SK-N-SH (cell line): ENCODE data around the gene ACTN4.

Experiments
- TAF1 ChIP-seq: IDR thresholded peaks from 2 replicates; pipeline ENCODE4 v1.6.1; 2012; ENCODE audit warnings: low read depth, mild to moderate bottlenecking, low read length, moderate library complexity, borderline replicate concordance
- YY1 ChIP-seq: IDR thresholded peaks from 2 replicates; pipeline ENCODE4 v1.4.0; 2012; ENCODE audit warnings: low read depth, mild to moderate bottlenecking

DNA sequence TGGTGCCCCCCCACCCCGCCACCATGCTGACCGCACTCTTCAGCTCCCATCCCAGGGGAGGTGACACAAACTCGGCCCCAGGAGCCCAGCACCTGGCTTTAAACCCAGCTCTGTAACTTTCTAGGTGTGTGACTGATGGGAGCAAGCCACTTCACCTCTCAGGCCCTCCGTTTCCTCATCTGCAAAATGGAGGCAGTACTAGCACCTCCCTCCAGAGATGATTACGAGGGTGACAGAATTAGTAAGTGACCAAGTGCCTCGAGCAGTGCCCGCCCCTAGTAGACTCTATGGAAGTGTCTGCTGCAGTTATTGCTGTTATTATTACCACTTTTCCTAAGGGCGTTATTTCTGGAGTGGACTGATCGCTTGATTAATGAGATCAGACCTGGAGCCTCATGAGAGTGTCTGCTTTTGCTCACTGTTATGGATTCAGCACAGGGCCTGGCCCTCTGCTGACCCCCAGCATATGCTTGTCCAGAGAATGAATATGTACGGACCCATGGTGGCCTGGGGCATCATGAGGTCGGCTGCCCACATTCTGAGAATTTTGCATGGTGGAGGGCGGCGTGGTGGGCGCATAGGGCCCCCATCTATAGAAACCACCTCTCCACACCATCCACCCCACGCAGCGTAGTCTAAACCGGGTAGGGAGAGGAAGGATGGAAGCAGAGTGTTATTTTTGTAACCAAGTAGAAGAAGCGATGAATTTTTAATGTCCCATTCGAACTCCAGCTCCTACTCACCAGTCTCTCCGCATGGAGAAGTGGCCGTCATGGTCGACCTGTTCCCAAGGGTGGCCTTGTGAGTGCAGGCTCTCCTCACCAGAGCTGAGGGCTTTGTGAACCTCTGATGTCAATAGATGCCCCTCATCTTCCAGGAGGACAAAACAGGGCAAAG, 48.6 kb downstream of the ACTN4 start:
- TF ChIP-seq YY1 (no peak), TAF1 (no peak)
